SIG-M5 treated with dmso at 0.1 percent for 504 hours (cell line): ENCODE measurements around the gene PIM3.

ENCODE experiments used
- DNase-seq: peaks from one replicate; lab custom pipeline; 2025; ENCODE audit not compliant: unreplicated experiment; lab: John Stamatoyannopoulos, UW

The PIM3 gene

DNA sequence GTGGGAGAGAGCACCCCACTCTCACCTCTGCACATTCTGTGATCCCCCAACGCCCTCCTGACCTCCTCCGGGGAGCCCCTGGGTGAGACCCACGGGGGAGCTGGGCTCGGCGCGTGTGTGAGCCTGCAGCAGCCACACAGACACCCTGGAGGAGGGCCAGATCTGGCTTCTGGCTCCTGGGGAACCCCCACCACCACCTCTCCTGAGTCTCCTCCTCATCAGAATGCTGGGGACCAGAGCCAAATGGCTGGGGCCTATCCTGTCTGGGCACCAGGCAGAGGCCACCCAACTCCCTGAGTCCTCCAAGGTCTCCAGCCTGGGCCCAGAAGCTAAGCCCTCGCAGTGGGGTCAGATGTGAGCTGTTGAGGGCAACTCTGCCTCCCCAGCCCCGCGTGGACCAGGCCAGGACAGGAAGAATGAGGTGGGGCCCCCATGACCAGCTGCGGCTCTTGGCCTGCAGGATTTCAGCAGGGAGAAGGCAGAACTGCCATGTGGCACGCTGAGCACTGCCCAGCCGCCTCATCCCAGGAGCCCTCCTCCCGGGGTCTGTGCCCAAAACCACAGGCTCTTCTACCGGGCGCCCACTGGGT lies 5.5 kb upstream of the PIM3 start:
- no peak for DNase-seq

- no peak for DNase-seq
These were observed 4.8 kb upstream of the PIM3 start for GRCh38 chr22:49955581-49956417.

DNA sequence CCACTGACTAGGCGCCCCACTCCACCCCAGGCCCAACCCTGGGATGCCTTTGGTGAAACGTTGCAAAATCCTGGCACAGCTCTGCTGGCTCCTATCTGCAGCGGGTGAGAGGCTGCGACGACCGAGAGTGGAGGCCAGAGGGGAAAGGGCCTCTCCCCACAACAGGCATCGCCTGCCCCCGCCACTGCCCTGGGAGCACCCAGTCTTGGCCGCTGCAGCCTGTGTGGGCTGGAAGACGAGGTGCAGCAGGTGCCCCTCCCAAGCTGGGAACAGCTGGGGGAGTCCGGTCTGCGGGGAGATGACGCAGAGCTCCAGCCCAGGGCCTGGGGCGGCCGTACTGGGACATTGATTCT lies 4.2 kb upstream of the PIM3 start:
- no peak for DNase-seq

DNA sequence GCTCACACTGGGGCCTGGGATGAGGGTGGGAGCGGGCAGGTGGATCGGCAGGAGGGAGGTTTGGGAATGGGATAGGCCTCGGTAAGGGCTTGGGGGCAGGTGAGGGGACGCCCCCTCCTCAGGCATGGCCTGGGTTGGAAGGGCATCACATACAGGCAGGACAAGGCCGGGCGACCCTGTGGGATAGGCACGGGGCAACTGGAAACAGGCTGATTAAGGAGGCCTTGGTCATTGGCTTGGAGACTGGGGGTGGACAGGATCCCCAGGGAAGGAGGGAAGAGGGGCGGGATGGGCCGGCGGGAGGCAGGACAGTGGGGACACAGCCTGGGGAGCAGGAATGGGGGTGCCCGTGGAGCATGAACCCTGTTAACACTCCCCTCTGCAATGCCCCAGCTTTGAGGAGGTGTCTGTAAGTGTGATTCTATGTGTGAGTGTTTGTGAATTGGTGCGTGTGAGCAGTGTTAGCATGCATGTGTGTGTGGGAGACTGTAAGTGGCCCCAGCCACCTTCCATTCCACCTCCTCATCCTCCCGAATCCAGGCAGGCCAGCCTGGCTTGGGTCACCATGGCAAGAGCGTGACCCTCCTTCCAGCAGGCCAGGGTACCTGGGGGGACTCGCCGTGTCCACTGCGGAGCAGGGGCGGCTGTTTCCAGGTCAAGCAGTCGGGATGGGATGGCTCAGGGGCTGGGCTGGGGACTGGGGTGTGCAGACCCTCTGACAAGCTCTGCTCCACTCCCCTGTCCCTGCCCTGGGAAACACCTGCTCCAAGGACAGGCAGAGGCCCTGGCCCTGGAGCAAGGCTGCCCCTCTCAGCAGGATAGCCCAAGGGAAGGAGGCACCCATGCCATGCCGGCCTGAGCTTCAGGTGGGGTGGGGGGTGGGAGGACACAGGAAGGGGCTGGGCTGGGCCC lies 3.4 kb upstream of the PIM3 start:
- DNase-seq: no peak

GRCh38 chr22:49957826-49958365 lies 2.7 kb upstream of the PIM3 start:
- no peak for DNase-seq

GRCh38 chr22:49958366-49958921 lies 2.1 kb upstream of the PIM3 start:
- no peak for DNase-seq

DNA sequence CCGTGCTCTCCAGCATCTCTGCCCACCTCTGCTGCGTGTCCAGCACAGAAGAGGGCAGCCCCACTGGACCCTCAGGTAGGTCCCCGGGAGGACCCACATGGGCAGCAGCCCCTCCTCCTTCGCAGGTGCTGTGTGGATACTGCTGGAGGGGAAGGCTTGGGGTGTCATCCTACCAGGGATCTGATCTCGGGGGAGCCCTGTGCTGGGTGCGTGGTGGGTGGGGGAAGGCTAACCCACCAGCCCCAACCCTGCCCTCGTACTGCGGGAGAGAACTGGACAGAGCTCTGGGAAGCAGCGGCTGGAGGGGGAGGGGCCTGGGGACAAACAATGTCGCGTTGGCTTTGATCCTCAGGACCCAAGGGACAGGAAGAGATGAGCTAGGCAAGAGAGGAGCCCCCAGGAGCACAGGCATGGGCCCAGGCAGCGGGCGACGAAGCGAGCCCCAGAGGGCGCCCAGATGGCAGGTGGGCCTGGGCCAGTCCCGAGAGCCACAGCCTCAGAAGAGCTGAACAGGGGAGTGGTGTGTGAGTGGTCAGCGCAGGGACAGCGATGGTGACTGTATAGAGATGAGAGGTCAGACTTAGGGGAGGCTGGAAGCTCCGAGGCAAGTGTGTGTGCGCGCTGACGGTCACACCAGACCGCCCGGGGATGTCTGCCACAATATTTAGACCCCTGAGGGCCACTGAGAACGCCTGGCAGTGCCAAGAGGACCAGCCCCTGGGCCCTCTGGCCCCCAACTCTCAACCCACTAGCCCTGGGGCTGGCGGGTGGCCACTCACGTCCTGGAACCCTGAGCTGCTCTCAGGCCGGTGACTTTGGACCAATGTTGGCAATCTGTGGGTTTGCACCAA lies 1.4 kb upstream of the PIM3 start:
- no peak for DNase-seq

- DNase-seq: peak; percentile 44
These were observed 802 bp upstream of the PIM3 start for GRCh38 chr22:49959782-49960158.

DNA sequence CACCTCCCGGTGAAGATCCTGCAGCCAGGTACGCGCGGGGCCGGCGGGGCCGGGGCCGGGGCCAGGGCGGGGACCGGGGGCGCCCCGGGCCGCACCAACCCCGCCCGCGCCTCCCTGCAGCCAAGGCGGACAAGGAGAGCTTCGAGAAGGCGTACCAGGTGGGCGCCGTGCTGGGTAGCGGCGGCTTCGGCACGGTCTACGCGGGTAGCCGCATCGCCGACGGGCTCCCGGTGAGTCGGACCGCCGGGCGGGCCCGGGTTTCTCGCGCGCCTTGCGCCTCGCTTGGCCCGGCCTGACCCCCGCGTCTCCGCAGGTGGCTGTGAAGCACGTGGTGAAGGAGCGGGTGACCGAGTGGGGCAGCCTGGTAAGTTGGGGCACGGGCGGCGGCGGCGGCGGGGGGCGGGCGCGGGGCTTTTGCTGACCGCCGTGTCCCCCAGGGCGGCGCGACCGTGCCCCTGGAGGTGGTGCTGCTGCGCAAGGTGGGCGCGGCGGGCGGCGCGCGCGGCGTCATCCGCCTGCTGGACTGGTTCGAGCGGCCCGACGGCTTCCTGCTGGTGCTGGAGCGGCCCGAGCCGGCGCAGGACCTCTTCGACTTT lies 531 bp downstream of the PIM3 start:
- no peak for DNase-seq

GRCh38 chr22:49961601-49962011 lies 1.0 kb downstream of the PIM3 start:
- no peak for DNase-seq

DNA sequence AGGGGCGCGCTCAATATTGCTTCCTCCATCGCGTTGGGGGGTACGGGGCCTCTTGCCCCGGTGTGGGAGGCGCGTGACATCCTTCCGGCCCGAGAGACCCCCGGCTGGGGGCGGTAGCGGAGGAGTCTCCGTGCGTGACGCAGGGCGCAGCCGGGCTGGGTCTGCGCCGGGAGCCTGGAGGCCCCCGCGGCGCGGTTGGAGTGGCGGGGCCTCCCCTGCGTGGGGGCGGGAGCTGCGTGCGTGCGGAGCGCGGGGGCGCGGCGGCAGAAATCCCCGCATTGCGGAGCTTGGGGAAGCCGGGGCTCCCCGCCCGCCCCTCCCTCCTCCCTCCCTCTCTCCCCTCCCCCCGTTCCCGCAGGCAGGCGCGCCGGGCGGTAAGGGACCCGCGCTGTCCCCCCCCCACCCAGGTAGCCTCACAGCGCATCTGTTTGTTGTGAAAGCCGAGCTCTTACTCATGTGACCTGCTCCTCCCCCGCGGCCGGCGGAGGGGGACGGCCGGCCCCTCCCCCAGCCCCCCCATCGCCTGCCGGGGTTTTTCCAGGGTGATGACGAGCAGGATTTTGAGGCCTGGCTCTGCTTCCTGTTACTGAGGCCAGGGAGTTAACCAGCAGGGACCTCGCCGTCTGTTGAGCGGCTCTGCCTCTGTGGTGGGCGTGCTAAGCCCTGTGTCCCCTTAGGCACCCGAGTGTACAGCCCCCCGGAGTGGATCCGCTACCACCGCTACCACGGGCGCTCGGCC lies 1.6 kb downstream of the PIM3 start:
- DNase-seq: peak; percentile 69

- DNase-seq: no peak
These were observed 2.4 kb downstream of the PIM3 start for GRCh38 chr22:49962751-49963646.

GRCh38 chr22:49963647-49964026 lies 3.1 kb downstream of the PIM3 start:
- DNase-seq: no peak

DNA sequence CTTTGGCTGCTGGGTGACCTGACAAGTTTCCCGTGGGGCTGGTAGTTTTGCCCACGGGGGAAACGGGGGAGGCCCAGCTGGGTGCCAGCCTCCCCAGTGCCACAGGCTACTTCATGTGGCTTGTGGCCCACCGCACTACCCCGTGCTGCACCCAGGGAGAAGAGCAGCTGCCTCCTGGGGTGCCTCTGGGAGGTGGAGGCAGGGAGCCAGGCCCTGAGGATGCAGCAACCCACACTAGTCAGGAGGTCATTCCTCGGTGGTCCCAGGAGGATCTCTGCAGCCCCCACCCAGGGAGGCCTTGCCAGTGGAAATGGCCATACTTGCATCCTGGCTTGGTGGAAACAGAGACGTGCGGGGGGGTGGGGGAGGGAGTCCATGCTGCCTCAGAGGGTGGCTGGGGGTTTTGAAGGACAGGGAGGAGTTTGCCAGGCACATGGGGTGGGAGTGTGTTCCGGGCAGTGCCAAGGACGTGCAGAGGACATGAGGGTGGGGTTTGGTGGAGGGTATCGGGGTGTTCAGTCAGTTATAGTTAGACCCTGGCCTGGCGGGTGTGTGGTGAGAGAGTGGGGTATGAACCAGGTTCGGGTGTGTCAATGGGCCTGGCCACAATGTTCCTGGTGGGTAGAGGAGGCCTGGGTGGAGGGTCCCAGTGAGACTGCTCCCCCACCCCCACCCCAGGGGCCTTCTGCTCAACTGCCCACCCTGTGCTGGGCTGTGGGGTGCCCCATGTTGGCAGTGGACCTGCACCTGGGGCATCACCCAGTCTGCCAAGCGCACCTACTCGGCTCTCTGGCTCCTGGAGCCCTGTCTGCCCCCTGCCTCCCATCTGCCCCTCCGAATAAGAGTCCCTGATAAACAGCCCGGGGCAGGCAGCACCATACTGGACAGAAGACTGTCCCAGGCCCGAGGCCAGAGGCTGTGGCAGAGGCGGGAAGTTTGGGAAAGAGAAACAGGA lies 3.8 kb downstream of the PIM3 start:
- no peak for DNase-seq

- DNase-seq: no peak
These were observed 4.8 kb downstream of the PIM3 start for GRCh38 chr22:49965091-49966040.
